Germinal center (tissue), 1 donor: ENCODE data around the gene RBFA.
"Not testable (repeated sequence)": the region's sequence is repeated elsewhere in the genome, so short reads cannot be mapped to it uniquely, and the experiment has no call there.

Source experiments
- DNase-seq: peaks from one replicate; pipeline ENCODE4 v3.0.0; 2012; ENCODE audit warnings: mixed read lengths, low spot score

The RBFA gene, protein sequence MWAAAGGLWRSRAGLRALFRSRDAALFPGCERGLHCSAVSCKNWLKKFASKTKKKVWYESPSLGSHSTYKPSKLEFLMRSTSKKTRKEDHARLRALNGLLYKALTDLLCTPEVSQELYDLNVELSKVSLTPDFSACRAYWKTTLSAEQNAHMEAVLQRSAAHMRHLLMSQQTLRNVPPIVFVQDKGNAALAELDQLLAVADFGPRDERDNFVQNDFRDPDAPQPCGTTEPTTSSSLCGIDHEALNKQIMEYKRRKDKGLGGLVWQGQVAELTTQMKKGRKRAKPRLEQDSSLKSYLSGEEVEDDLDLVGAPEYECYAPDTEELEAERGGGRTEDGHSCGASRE

GRCh38 chr18:80034068-80034851 is at the start of gene RBFA:
TSS of gene RBFA (plus strand) at chr18:80034434. CDS start at chr18:80034496, 62 bp downstream.
- DNase-seq, result peak; percentile 98

- DNase-seq, result no peak
Observed at GRCh38 chr18:79985172-79985571, 49.1 kb upstream of the RBFA start.

- no peak for DNase-seq
Observed at GRCh38 chr18:79986726-79987125, 47.5 kb upstream of the RBFA start.

GRCh38 chr18:79987566-79987965 is 46.7 kb upstream of the RBFA start:
- DNase-seq, result no peak

- DNase-seq, result peak; percentile 84
Observed at GRCh38 chr18:79988071-79988450, 46.2 kb upstream of the RBFA start.

DNA sequence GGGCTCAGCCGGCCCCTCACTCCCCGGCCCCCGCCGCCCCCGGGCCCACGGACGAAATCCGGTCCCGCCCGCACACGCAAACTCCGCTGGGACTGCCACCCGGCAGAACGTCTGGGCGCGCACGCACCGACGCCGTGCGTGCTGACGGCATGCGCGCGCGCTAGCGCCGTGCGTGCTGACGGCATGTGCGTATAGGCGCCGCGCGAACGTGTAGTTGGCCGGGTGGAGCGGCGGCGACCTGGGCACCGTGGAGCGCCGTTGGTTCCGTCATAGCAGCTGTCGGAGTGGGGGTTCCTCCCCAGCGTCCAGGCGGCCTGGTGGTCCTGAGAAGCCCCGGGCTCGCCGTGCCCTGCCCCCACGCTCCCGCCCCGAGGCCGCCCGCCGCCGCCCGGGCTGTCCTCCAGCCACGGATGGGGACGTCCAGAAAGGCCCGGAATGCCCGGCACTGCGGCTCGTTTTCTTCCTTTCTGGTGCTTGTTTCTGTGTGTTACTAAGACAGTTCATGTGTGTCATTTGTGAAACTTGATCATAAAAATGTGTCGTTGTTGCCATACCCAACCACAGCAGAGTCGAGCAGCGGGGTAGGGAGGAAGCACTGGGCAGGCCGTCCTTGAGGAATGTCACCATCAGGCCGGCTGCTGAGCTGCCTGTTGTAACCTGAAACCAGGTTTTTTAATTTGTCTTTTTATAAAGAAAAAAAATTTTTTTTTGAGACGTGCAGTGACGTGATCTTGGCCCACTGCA is 45.6 kb upstream of the RBFA start, which contains the start of gene TXNL4A:
Gene TXNL4A (minus strand): TSS at position 113 of the 744 bp plus-strand sequence. CDS start 171 bp downstream, outside the sequence.
- DNase-seq, result peak; percentile 84

- DNase-seq, result no peak
Observed at GRCh38 chr18:79989195-79989497, 45.1 kb upstream of the RBFA start.

GRCh38 chr18:79991494-79991893 is 42.7 kb upstream of the RBFA start:
- DNase-seq, result no peak

DNA sequence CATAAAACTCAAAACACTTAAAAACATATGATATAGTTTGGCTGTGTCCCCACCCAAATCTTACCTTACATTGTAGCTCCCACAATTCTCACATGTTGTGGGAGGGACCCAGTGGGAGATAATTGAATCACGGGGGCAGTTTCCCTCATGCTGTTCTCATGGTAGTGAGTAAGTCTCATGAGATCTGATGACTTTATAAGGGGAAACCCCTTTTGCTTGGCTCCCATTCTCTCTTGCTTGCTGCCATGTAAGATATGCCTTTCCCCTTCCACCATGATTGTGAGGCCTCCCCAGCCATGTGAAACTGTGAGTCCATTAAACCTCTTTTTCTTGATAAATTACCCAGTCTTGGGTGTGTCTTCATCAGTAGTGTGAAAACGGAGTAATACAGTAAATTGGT is 34.5 kb upstream of the RBFA start:
- not testable (repeated sequence) for DNase-seq

DNA sequence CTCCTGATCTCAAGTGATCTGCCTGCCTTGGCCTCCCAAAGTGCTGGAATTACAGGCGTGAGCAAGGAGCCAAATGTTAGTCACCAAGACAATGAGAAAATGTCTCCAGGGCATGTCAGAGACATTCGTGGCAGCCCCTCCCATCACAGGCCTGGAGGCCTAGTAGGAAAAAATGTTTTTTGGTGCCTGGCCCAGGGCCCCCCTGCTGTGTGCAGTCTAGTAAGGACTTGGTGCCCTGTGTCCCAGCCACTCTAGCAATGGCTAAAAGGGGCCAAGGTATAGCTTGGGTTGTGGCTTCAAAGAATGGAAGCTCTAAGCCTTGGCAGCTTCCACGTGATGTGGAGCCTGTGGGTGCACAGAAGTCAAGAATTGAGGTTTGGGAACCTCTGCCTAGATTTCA is 33.4 kb upstream of the RBFA start:
- no peak for DNase-seq

- DNase-seq, result no peak
Observed at GRCh38 chr18:80002468-80002867, 31.8 kb upstream of the RBFA start.

DNA sequence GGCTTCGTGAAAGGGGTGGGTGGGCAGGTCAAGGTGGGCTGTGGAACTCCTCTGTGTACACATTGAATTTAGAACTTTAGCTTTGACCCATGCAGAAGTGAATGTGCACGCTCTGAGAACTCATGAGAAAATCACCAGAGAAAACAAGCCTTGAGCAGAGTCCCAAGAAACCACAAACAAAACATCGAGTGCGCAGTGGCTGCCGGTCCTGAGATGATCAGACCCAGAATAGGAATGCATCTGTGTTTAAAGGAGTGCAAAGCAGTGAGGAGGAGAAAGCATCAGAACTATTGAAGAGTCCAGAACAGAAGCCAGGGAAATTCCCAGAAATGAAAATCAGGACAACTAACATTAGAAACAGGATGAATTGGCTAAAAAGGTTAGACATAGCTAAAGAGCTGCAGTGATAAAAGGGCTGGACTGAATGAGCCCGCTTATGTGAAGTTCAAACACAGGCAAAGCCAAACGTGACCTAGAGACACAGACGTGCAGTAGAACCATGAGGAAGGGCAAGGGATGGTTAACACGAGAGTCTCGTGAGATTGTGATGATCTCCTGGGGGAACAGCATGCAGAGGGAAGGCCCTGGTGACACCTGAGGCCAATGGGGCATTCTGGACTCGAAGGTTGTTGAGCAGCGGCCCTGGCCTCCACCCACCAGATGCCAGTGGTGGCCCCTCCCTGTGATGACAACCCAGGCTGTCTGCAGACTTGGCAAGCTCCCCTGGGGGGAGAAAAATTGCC is 29.5 kb upstream of the RBFA start:
- DNase-seq, result no peak

- no peak for DNase-seq
Observed at GRCh38 chr18:80006724-80007123, 27.5 kb upstream of the RBFA start.

DNA sequence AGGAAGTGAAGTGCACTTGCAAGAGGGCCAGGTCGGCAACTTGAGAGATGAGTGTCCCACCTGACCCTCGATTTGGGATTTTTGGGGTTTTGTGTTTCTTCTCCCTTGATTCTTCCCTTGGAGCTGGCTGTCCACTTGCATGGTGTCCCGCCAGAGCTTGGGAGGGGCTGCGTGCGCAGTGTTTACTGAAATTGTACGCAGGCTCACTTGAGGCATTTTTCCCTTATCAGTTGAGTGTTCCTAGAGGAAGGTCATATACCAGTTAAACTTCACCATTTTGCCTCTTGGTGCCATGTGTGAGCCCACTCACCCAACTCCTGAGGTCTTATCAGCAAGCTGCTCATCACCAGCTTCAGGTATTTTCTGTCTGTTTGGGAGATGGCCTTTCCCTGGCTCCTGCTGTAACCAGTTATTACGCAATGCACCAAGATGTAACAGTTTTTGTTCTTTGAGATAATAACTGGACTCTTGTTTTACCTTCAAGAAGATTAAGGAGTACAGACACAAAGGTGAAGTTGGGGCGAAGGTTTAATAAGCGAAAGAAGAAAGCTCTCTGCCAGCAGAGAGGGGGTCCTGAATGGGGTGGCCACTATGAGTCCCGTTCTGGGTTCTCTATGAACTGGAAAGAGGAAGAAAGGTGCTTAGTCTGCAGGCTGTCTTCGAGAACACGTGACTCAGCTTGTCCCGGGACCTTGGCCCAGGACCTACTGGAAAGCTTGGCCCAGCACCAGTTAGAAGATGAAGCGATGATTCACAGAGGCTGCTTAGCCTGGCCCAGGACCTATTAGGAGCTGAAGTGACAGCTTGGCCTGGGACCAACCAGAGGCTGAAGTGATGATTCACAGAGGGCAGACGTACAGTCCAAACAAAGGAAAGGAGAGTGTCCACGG is 24.3 kb upstream of the RBFA start:
- DNase-seq, result no peak

- no peak for DNase-seq
Observed at GRCh38 chr18:80010551-80010906, 23.7 kb upstream of the RBFA start.

DNA sequence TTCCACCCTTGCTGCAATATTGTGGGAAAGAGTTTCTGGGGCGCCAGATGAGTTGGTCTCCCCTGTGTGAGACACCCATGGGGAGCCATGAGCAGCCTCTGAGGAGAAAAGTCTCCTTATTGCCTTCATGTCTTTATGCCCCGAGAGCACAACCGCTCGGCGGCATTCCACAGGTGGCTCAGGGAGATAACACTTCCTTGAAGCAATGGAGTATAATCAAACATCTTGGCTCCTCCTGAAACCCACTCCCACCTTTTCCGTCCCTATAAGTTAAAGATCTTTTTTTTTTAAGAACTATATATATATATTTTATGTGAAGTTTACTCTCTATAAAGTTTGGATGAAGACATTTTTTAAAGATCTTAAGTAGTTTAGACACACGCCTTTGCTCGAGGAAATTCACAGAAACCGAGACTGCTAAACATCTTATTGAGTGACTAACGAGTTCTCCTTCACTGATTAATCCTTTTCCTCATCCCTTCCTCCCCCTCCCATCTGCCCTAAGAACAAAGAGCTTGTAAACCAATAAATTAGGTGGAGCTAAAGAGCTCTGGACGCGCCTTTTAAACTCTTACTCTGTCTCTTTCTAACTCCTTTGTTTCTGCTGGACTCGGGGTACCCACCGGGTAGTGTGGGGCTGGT is 22.6 kb upstream of the RBFA start:
- DNase-seq, result not testable (repeated sequence)

DNA sequence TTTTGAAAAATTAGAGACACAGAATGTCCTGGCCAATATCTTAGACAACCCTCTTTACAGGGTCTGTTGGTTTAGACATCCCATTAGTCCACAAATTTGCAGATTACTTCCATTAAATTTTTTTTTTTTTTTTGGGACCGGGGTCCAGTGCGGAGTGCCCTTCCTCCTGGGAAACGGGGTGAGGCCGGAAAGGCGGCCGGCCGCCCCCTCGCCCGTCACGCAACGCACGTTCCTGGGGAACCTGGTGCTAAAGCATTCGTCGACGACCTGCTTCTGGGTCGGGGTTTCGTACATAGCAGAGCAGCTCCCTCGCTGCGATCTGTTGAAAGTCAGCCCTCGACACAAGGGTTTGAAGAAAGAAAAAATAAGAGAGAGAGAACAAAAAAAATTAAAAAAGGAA is 21.5 kb upstream of the RBFA start:
- no peak for DNase-seq

GRCh38 chr18:80022613-80023012 is 11.6 kb upstream of the RBFA start:
- no peak for DNase-seq

- DNase-seq, result no peak
Observed at GRCh38 chr18:80023173-80023572, 11.1 kb upstream of the RBFA start.

DNA sequence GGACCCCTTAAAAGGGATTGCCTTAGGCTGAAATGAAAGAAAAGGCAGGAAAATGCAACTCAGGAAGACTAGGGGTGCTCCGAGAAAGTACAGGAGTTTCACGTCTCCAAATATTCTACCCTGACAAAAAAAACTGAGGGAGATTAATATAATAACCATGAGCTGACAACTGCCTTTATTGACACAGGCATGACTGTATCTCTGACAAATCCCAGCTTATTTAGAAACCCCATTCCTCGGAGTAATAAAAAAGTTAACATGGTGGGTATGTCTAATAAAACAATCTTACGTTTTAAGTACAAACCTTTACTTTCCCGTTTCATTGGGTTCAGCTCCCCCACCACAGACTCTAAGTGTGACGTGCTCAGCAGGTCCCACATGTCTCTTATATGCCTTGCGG is 7.9 kb upstream of the RBFA start:
- DNase-seq, result no peak

GRCh38 chr18:80027719-80028118 is 6.5 kb upstream of the RBFA start:
- not testable (repeated sequence) for DNase-seq
